HG02840 (cell line): ENCODE data around the gene ZNF236.

ENCODE experiments used
- ATAC-seq: cut with Tn5 transposase; IDR thresholded peaks from one replicate; pipeline ENCODE4 v1.9.1; 2021; ENCODE audit warnings: mild to moderate bottlenecking, moderate library complexity, moderate number of reproducible peaks; ENCODE audit not compliant: unreplicated experiment, low FRiP score

The ZNF236 gene

GRCh38 chr18:76855594-76855993 lies 33.2 kb downstream of the ZNF236 start:
- no peak for ATAC-seq

- ATAC-seq: no peak
Measured at GRCh38 chr18:76857476-76857875, 35.1 kb downstream of the ZNF236 start.

GRCh38 chr18:76859474-76860339 lies 37.4 kb downstream of the ZNF236 start:
- no peak for ATAC-seq

- no peak for ATAC-seq
Measured at GRCh38 chr18:76860411-76860810, 38.1 kb downstream of the ZNF236 start.

- no peak for ATAC-seq
Measured at GRCh38 chr18:76866666-76867065, 44.3 kb downstream of the ZNF236 start.

GRCh38 chr18:76873311-76873710 lies 51.0 kb downstream of the ZNF236 start:
- no peak for ATAC-seq

GRCh38 chr18:76873713-76874112 lies 51.4 kb downstream of the ZNF236 start:
- no peak for ATAC-seq

GRCh38 chr18:76874642-76875389 lies 52.5 kb downstream of the ZNF236 start:
- no peak for ATAC-seq

- ATAC-seq: no peak
Measured at GRCh38 chr18:76875390-76876325, 53.3 kb downstream of the ZNF236 start.

- no peak for ATAC-seq
Measured at GRCh38 chr18:76878426-76878825, 56.1 kb downstream of the ZNF236 start.

GRCh38 chr18:76880026-76880425 lies 57.7 kb downstream of the ZNF236 start:
- ATAC-seq: no peak

- no peak for ATAC-seq
Measured at GRCh38 chr18:76881744-76882143, 59.4 kb downstream of the ZNF236 start.

- no peak for ATAC-seq
Measured at GRCh38 chr18:76882146-76882545, 59.8 kb downstream of the ZNF236 start.

GRCh38 chr18:76885001-76885400 lies 62.6 kb downstream of the ZNF236 start:
- no peak for ATAC-seq

- ATAC-seq: no peak
Measured at GRCh38 chr18:76886112-76886511, 63.8 kb downstream of the ZNF236 start.

GRCh38 chr18:76889091-76889699 lies 66.8 kb downstream of the ZNF236 start:
- no peak for ATAC-seq

- no peak for ATAC-seq
Measured at GRCh38 chr18:76892832-76893231, 70.5 kb downstream of the ZNF236 start.

- no peak for ATAC-seq
Measured at GRCh38 chr18:76894566-76895346, 72.4 kb downstream of the ZNF236 start.

GRCh38 chr18:76895498-76895897 lies 73.1 kb downstream of the ZNF236 start:
- ATAC-seq: no peak
